GM19025 (cell line): ENCODE measurements around the gene TFIP11.
"Not testable (repeated sequence)": the region's sequence is repeated elsewhere in the genome, so short reads cannot be mapped to it uniquely, and the experiment has no call there.

Source experiments
- ATAC-seq: cut with Tn5 transposase; IDR thresholded peaks from one replicate; pipeline ENCODE4 v1.9.1; 2021; ENCODE audit warnings: mild to moderate bottlenecking, low read depth, moderate library complexity; ENCODE audit not compliant: unreplicated experiment

Gene TFIP11

DNA sequence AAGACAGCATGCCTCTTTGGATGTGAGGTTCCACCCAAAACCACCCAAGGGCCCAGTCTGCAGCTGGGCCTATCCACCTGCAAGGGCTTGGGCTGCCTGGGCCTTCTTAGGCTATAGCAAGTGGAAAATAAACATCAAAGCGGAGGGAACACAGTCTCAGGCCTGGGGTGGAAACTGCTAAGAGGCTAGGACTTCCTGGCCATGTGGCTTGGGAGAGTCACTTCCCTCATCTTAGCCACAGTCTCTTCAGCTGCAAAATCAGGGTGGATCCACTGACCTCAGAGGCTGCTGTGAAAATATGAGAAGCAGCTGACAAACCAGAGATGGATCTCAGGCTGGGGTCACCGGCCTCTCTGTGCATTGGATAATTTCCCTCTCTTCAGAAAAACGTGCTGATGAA is 30.6 kb upstream of the TFIP11 start:
- no peak for ATAC-seq

DNA sequence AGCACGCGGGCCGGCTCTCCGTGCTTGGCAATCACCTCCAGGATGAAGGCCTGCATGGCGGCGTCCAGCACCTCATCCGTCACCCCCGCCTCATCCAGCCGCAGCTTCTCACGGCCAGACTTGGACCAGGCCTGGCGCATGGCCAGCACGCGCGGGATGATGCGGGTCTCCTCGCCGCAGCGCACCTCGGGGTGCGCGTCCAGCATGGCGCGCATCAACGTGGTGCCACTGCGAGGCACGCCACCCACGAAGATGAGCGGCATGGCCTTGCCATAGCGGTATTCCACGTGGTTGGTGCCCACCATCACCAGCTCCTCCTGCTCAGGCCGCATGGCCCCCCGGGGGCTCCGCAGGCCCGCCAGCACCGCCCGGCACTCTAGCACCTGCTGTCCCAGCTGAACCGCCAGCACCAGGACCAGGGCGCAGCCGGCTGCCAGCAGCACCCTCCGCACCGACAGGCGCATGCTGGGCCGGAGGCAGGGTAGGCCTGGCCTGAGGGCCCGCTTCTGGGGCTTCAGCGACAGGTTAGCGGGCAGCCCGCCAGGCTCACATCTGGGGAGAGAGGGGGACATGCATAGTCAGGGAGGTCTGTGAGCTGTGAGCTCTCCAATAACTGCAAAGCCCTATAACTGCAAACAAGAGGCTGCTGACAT is 29.0 kb upstream of the TFIP11 start:
- ATAC-seq = no peak

DNA sequence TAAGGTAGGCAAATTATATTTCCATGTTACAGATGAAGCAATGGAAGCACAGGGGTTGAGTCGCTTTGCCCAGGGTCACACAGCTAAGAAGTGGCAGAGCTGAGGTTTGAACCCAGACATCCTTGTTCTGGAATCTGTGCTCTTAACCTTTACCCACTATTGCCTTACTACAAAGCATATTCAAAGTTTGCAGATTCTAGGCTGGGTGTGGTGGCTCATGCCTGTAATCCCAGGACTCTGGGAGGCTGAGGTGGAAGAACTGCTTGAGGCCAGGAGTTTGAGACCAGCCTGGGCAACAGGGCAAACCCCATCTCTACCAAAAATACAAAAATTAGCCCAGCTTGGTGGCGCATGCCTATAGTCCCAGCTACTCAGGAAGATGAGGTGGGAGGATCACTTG is 27.8 kb upstream of the TFIP11 start:
- ATAC-seq = no peak

DNA sequence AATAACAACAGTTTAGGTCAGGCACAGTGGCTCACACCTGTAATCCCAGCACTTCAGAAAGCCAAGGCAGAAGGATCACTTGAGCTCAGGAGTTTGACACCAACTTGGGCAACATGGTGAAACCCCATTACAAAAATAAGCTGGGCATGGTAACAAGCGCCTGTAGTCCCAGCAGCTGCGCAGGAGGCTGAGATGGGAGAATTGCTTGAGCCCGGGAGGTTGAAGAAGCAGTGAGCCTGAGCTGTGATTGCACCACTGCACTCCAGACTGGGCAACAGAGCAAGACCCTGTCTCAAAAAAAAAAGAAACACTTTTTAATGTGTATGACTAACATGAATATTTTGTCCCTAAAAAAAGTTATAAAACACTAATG is 24.5 kb upstream of the TFIP11 start:
- ATAC-seq = no peak

DNA sequence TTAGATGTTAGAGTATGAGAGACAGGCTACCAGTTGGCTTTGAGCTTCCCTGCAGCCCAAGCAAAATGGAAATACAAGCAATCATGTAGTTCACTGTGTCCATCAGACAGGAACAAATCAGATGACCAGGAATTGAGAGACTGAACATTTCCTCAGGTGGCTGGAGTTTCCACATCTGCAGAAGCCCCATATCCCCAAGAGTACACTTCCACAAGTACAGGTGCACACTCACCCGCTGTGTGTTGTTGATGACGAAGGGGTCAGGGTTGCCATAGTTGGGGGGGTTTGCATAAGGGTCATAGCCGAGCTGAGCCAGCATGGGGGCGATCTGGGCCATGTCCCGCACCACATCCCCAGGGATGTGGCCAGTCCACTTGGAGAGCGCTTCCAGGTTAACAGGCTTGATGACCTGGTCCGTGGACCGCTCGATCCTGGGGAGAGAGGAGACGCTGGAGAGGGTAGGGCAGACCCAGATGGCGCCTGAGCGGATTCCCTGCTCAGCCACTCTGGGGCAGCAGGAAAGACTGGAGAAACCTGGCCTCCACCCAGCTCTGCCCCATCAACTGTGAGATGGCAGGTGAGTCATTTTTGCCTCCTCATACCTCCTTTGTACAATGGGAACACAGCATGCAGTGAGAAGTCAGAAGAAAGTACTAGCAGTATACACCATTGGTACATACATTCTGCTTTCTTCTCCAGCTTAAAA is 23.9 kb upstream of the TFIP11 start:
- no peak for ATAC-seq

DNA sequence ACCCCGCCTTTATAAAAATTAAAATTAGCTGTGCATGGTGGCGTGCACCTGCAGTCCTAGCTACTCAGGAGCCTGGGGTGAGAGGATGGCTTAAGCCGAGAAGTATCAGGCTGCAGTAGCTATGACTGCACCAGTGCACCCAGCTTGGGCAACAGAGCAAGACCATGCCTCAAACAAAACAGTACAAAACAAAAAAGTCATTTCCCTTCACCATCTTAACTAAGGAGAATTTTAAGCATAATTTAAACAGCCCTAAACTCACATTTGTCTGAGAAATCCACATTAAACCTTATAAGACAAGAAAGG is 23.3 kb upstream of the TFIP11 start:
- ATAC-seq = no peak

DNA sequence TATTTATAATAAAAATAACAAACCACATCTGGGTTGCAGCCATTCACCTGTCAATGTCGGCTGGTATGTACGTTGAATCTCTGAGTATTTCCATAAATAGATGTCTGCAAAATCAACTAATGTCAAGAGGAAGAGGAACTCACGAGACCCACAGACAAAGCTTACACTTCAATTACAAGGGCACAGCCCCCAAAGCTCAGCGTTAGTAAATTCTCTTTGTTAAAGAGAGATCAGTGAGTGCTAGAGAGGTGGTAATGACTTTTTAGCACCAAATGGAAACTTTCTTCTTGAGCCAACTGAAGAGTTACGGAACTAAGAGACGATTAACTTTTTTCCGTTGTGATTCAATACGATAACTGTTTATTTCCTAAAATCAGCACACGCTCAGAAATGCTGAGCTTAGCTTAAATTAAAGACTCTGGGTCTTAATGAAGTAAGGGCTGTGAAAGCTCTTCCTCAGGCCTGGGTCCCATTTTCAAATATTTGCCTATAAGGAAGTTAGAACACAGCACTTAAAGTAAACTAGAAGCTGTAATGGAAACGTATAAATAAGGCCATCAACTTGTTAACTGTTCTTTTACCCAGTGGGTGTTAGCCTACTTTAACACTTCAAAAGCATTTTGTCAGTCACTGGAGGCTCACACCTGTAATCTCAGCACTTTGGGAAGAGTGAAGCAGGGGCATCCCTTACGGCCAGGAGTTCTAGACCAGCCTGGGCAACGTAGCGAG is 22.8 kb upstream of the TFIP11 start:
- ATAC-seq = no peak

DNA sequence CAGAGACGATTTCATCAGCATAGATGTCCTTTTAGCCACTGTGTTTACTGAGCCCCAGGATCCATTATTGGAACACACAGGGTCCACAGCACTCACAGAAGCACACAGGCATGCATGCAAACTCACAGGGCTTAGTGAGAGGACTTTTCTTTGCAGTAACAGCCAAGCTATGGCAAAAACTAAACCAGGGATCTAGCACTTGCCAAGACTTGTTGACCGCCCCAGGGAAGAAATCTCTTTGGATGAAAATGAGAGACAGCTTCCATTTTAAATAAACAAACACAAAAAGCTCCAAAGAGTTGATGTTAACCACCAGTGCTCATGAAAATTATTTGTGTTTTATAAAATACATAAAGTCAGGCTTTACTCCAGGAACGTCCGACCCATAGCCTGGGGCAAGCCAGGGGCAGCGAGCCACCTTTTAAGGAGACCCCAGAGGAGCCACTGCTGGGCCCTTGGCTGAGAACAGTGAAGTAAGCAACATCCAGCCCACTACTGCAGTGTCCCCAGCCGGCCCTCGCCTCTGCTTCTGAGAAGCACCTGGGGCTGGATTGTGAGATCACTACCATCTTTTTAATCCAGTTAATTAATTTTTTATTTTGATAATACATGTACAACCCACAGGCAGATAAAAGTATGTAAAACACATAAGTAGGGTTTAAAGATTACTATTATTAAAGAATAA is 22.0 kb upstream of the TFIP11 start:
- no peak for ATAC-seq

DNA sequence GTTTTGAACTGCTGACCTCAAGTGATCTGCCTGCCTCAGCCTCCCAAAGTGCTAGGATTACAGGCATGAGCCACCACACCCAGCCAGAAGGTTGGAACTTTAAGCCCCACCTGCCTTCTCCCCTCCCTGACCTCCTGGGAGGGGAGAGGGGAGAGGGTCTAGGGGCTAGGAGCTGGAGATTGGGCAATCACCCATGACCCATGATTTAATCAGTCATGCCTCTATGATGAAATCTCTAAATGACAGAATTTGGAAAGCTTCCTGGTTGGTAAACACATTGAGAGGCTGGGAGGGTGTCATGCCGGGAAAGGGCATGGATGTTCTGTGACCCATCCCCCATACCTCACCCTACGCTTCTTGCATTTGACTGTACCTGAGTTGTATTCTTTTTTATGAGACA is 17.1 kb upstream of the TFIP11 start:
- no peak for ATAC-seq

DNA sequence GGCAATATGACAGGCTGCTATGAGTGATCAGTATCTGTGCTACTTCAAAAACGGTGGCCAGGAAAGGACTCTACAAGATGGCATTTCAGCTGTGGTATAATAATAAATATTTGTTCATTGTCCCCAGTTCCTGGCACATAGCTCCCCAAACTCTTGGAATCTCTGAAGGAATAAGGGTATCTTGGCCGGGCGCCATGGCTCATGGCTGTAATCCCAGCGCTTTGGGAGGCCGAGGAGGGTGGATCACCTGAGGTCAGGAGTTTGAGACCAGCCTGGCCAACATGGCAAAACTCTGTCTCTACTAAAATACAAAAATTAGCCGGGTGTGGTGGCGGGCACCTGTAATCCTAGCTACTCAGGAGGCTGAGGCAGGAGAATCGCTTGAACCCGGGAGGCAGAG is 16.2 kb upstream of the TFIP11 start:
- not testable (repeated sequence) for ATAC-seq

DNA sequence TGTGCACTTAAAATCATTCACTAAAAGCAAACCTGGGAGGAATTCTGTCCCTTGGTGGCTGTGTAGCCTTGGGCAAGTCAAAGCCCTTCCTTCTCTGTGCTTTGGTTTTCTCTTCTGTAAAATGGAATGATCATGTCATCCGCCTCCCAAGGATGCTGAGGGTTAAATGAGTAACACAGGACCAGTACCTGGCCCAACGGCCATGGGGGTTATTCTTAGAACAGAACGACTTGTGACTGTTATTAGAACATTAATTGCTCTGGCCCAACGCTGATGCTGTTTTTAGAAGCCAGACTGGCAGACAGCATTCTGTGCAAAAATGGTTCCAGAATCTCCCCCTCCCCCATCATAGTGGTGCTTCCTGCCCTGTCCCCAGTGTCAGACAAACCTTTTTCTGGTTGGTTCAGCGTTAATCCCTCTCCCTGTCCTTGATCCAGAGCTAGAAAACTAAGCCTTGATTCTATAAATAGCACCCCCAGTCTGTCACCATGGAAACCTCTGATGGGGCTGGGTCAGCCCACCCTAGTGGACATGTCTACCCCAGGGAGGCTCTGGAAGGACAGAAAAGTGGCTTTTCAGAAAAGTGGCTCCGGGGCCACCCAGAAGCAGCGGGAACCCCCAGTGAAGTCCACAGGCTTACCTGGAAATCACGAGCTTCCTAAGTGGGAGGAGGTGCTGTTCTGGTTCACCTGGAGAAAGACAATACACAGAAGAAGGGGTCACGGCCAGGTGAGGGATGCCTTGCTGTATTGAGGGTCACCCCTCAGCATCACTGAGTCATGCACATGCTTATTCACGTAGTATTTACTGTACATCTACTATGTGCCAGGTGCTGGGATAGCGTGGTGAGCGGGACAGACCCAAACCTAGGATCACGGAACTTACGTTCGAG is 15.5 kb upstream of the TFIP11 start:
- no peak for ATAC-seq

DNA sequence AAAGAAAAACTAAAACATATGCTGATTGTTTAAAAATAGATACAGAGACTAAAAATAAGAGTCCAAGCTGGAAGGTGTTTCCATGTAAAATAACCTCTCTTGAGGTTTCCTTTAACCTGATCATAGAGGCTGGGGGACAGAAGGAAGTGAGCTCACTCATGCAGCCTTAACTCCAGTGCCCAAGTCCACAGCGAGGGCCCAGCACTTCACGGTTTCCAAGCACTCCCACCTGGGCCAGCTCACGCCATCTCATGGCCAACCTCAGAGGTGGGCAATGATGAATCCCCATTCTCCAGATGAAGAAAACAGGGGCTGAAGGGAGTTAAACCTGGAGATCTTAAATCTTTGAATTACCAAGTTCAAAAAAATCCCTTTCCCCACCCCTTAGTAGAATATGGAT is 14.9 kb upstream of the TFIP11 start:
- ATAC-seq = no peak

DNA sequence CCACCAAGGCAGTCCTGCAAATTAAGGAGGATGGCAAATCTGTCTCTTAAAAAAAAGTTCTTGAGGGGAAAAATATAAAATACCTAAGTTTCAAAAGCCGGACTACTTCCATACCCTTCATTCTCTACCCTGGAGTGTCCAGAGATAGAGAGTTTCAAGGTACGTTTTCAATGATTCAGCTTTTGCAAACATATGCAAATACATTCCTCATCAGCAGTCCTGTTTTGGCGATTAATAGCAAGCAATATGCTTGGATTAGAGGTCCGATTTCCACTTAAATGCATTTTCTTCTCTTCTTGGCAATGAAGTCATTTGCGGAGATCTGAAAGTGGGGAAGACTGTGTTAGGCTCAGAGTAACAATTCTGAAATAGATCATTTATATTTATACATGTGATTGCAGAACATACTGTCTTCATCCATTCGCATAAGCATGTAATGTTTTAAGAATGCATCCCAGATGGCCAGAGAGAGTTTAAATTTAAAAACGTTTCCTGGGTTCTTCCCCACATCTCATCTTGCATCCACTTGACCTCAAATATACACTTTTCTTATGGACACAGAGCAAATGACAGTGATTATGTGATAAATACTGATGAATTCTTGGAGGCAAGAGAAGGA is 13.8 kb upstream of the TFIP11 start:
- no peak for ATAC-seq

DNA sequence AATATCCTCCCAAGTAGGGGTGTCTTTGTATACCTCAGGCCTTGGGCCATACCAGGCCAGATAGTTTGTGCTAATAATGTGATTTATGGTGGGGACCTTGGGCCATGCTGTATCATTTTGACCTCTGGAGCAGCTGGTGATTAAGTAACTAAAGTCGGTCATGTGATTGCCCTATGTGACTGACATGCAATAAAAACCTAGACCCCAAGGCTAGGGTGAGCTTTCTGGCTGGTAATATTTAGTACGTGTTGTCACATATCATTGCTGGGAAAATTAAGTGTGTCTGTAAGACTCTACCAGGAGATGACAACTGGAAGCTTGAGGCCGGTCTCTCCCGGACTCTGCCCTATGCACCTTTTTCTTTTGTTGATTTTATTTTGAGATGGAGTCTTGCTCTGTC is 12.6 kb upstream of the TFIP11 start:
- ATAC-seq = no peak

DNA sequence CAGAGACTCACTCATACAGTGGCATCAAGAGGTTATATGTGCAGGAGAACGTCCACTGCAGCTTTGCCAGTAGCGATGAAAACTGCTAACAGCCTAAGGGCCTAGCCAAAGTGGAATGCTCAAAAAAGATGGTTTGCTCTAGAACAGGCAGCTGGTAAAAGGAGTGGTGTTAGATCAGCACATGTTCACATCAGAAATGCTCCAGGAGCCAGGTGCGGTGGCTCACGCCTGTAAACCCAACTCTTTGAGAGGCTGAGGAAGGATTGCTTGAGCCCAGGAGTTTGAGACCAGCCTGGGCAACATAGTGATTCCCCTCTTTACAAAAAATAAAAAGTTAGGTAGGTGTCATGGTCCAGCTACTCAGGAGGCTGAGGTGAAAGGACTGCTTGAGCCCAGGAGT is 10.3 kb upstream of the TFIP11 start:
- ATAC-seq = no peak

DNA sequence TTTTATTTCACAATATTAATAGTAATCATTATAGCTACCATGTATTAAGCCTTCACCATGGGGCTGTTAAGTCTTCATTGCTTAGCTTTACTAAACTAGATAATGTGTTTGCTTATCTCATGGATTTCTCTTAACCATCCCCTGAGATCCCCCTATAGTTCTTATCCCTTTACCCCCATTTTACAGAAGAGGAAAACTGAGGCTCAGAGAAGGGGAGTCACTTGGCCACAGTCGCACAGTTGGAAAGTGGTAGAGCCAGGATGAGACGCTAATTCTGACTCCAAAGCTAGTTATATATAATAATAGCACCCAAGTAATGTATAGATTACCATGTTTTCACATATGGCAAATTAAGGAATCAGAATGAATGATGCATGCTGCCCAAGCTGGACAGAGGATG is 9.7 kb upstream of the TFIP11 start:
- no peak for ATAC-seq

DNA sequence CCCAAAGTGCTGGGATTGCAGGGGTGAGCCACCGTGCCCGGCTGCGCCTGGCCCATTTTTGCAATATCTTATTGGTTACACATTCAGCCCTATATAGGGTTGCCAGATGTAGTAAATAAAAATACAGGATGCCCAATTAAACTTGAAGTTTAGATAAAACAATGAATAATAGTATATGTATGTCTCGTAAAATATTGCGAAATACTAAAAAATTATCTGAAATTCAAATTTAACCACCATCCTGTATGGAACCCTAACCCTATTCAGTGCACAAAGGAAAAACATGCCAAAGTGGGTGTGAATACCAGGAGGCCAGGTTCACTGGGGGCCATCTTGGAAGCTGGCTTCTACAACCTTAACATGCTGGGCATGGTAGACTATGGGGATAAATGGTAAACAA is 5.2 kb upstream of the TFIP11 start:
- no peak for ATAC-seq

DNA sequence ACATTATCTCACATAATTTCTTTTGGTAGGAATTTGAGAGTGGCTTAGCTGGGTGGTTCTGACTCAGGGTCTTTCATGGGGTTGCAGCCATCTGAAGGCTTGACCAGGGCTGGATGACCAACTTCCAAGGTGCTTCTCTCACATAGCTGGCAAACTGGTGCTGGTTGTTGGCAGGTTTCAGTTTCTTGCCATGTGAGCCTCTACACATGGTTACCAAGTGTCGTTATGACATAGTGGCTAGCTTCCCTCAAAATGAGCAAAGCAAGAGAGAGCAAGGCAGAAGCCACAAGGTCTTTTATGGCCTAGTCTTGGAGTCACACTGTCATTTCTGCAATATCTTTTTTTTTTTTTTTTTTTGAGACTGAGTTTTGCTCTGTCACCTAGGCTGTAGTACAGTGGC is 4.2 kb upstream of the TFIP11 start:
- no peak for ATAC-seq

DNA sequence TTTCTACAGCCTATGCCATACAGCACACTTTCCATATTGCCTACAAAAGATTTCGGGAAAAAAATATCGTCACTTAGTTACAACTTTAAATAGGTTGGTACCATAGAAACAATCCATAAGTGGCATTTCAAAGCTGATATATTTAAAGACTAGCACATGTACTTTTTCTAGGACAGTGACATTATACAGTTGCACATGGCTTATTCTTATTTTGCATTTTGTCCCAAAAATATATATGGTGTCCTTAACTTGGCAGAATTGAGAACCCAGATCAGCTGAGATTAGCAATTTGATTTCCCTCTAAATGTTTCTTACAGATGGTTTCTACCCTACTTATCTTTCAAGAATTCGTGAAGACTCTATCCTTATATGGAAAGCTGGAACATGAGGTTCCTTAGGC is 3.7 kb upstream of the TFIP11 start:
- no peak for ATAC-seq
